ENCODE results near the gene ROR2.

- TF ChIP-seq POLR2A (IDR thresholded peaks at IDR 0.05) (no peak), CTCF (IDR thresholded peaks at IDR 0.05) (no peak), POLR2AphosphoS5 (IDR thresholded peaks at IDR 0.05) (no peak)
Observed at GRCh38 chr9:91714874-91715615, 235.0 kb downstream of the ROR2 start.
